Measurements from ENCODE around the gene DCLRE1A. TPM values are rescaled to one million over a fixed set of nuclear protein-coding genes. Genes with fewer than 3 reads are reported as not detected.
A peak's percentile ranks its signal among the peaks of the same experiment; 100 is the strongest.

DCLRE1A gene
- total RNA-seq (2016; rRNA removed; fragmentation: Illumina TruSeq; extraction: Trizol): 19.6 and 32.5 TPM in 2 replicates
- 1.1 TPM in 2 replicates for total RNA-seq (2016; cell fraction: cytosol; rRNA removed; fragmentation: Illumina TruSeq; extraction: Trizol; ENCODE audit: low read depth)
- total RNA-seq (2016; cell fraction: insoluble cytoplasmic fraction; rRNA removed; fragmentation: Illumina TruSeq; extraction: Trizol): 18.3 and 30.8 TPM in 2 replicates
- 6.8 and 7.9 TPM in 2 replicates for total RNA-seq (2016; cell fraction: membrane; rRNA removed; fragmentation: Illumina TruSeq; extraction: Trizol)
- 14.4 and 14.8 TPM in 2 replicates for total RNA-seq (2016; cell fraction: nucleus; rRNA removed; fragmentation: Illumina TruSeq; extraction: Trizol)
- 5.0 and 6.2 TPM in 2 replicates for polyA plus RNA-seq (2011; rRNA removed)
- 2.9 and 4.8 TPM in 2 replicates for polyA plus RNA-seq (2011; cell fraction: cytosol; rRNA removed)
- 3.0 TPM in 2 replicates for polyA plus RNA-seq (2011; cell fraction: nucleus; rRNA removed)
- 4.3 and 6.2 TPM in 2 replicates for polyA plus RNA-seq (2012)
- 0.35 and 0.42 TPM in 2 replicates for polyA plus RNA-seq (2016; cell fraction: cytosol; fragmentation: Illumina TruSeq; extraction: Trizol; ENCODE audit: low read depth)
- polyA plus RNA-seq (2016; cell fraction: insoluble cytoplasmic fraction; fragmentation: Illumina TruSeq; extraction: Trizol; ENCODE audit: low read depth): 17.9 and 20.4 TPM in 2 replicates
- polyA plus RNA-seq (2016; cell fraction: membrane; fragmentation: Illumina TruSeq; extraction: Trizol; ENCODE audit: low read depth): 2.2 and 2.4 TPM in 2 replicates
- 14.5 and 14.9 TPM in 2 replicates for polyA plus RNA-seq (2016; cell fraction: nucleus; fragmentation: Illumina TruSeq; extraction: Trizol; ENCODE audit: insufficient read depth, low read depth)
- 4.7 and 13.4 TPM in 2 replicates for polyA minus RNA-seq (2011; rRNA and poly(A)+ RNA removed; ENCODE audit: low replicate concordance)
- polyA minus RNA-seq (2011; cell fraction: cytosol; rRNA and poly(A)+ RNA removed): 3.9 and 4.6 TPM in 2 replicates
- polyA minus RNA-seq (2011; cell fraction: nucleus; rRNA and poly(A)+ RNA removed): 7.3 and 8.1 TPM in 2 replicates
- percentile 61 among the genes with signal in this experiment for Bru-seq, nascent RNA
- BruChase-seq, experiment 1, labeled RNA remaining after a 6-hour chase: percentile 70 among the genes with signal in this experiment
- percentile 72 among the genes with signal in this experiment for BruChase-seq, experiment 2, labeled RNA remaining after a 2-hour chase
- long read RNA-seq, experiment 1, full-length matches to known transcripts: 1 of 2 reads
- long read RNA-seq, experiment 1, partial matches to known transcripts: 1 of 2 reads
- long read RNA-seq, experiment 1, other reads (novel, unspliced or antisense): 0 of 2 reads
- long read RNA-seq, experiment 2, full-length matches to known transcripts: 4 of 7 reads
- long read RNA-seq, experiment 2, partial matches to known transcripts: 2 of 7 reads
- long read RNA-seq, experiment 2, other reads (novel, unspliced or antisense): 1 of 7 reads

GRCh38 chr10:113854013-113854760 is at the start of gene DCLRE1A, which contains the start of gene NHLRC2:
TSS of gene DCLRE1A (minus strand) at chr10:113854082. CDS start at chr10:113853182, 900 bp downstream.
TSS of gene NHLRC2 (plus strand) at chr10:113854661. CDS start at chr10:113854873, 212 bp downstream.
- peak; percentile 89 for ATAC-seq
- Histone ChIP-seq H3K79me2 (ENCODE audit: insufficient read depth, low read length) (peaks cover 36% of the 10 kb centered on the region), H3K27me3 (ENCODE audit: control insufficient read depth in 1 of 2, insufficient read depth in 2 of 2, low read length in 2 of 2) (no peaks in the 10 kb centered on the region; a peak in 1 of 5 replicates), H3K4me2 (ENCODE audit: low read depth, low read length) (peak within 1 kb of the TSS; percentile 86), H3K27ac (ENCODE audit: extremely low read length, insufficient read depth, low read length) (peak within 1 kb of the TSS; percentile 94), H2AFZ (ENCODE audit: low read length) (peak within 1 kb of the TSS; percentile 75), H3K9ac (ENCODE audit: insufficient read depth, low read depth, low read length) (peak within 1 kb of the TSS; percentile 97), H3K36me3 (replicated peaks in 1 of 2; ENCODE audit: control insufficient read depth in 1 of 2, insufficient read depth in 2 of 2, low read length in 2 of 2) (peaks cover 0 to 3% of the 10 kb centered on the region in 2 experiments; a peak in 1 of 5 replicates), H4K20me1 (ENCODE audit: insufficient read depth, low read length) (no peaks in the 10 kb centered on the region), H3K4me3 (replicated peaks in 1 of 3; ENCODE audit: insufficient read depth in 1 of 3, low read depth in 2 of 3, low read length in 3 of 3) (peak within 1 kb of the TSS; percentile 92 to 98 (median 92)), H3K9me3 (ENCODE audit: low read length) (no peaks in the 10 kb centered on the region), H3K4me1 (ENCODE audit: insufficient read depth, low read length) (peaks cover 42% of the 10 kb centered on the region)
- peak; percentile 68 for DNase-seq (ENCODE audit: low spot score)
- 1% methylated on average over 38 of the region's 39 CpGs for WGBS (ENCODE audit: low lambda C conversion rate)
- BruUV-seq (replicated peaks): no TSS peak
- CTCF ChIA-PET (ENCODE audit: low intra/inter-chr PET ratio, low total read pairs): no interaction called here
- POLR2A ChIA-PET: no interaction called here
- in situ Hi-C loops (cut with HindIII; ENCODE audit: extremely low pct_ligation_motif_present, low pct_unique_long_range_greater_than_20kb): no loop called here
- intact Hi-C loops (cut with micrococcal nuclease; ENCODE audit: unreplicated experiment): no loop called here
- FAIRE-seq: no peak
- TF ChIP-seq ZMYM4 (CRISPR knock-in tag; IDR thresholded peaks at IDR 0.05): 0 out of 2 replicates have a peak, but pooled peaks have one; percentile 9
- no peak for TF ChIP-seq ZNF33B (CRISPR knock-in tag; IDR thresholded peaks at IDR 0.05)
- TF ChIP-seq ZKSCAN1 (IDR thresholded peaks at IDR 0.05; ENCODE audit: low read length): 0 out of 2 replicates have a peak, but pooled peaks have one; percentile 15
- TF ChIP-seq SMAD1 (CRISPR knock-in tag; IDR thresholded peaks at IDR 0.05; ENCODE audit: borderline replicate concordance, low read depth): no peak
- TF ChIP-seq SNAPC4 (CRISPR knock-in tag; IDR thresholded peaks at IDR 0.05): 0 out of 2 replicates have a peak, but pooled peaks have one; percentile 44
- peak; percentile 7 for TF ChIP-seq TBL1XR1 (IDR thresholded peaks at IDR 0.05; ENCODE audit: borderline replicate concordance, low read length, partially characterized antibody)
- TF ChIP-seq POLR2AphosphoS5 (IDR thresholded peaks at IDR 0.05; ENCODE audit: low read depth, low read length): peak; percentile 42
- TF ChIP-seq, protein P1, sequence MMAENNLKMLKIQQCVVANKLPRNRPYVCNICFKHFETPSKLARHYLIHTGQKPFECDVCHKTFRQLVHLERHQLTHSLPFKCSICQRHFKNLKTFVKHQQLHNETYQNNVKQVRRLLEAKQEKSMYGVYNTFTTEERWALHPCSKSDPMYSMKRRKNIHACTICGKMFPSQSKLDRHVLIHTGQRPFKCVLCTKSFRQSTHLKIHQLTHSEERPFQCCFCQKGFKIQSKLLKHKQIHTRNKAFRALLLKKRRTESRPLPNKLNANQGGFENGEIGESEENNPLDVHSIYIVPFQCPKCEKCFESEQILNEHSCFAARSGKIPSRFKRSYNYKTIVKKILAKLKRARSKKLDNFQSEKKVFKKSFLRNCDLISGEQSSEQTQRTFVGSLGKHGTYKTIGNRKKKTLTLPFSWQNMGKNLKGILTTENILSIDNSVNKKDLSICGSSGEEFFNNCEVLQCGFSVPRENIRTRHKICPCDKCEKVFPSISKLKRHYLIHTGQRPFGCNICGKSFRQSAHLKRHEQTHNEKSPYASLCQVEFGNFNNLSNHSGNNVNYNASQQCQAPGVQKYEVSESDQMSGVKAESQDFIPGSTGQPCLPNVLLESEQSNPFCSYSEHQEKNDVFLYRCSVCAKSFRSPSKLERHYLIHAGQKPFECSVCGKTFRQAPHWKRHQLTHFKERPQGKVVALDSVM (CRISPR knock-in tag; IDR thresholded peaks at IDR 0.05): peak; percentile 44; the same call in 1 of the 2 replicates
